IMR-90 (cell line): Measurements from ENCODE around the gene MGME1. TPM values are rescaled to one million over a fixed set of nuclear protein-coding genes. Genes with fewer than 3 reads are reported as not detected.
A peak's percentile ranks its signal among the peaks of the same experiment; 100 is the strongest.

Experiments
- ATAC-seq: fragments of 200-7000 bp; cut with Tn5 transposase; 2 replicates; pipeline ENCODE4 v1.9.1; 2020; ENCODE audit warnings: low read depth, mild to moderate bottlenecking, moderate library complexity
- BruUV-seq: library from RNA; stranded (reverse); fragments of 400-500 nt; replicated peaks from 2 replicates; lab custom pipeline; 2021; lab: Mats Ljungman, UMichigan
- CTCF ChIA-PET: fragments of 300-600 bp; formaldehyde crosslinking; extraction: SDS; loops from one replicate; lab custom pipeline; 2021; ENCODE audit warnings: antibody characterized with exemption; lab: Yijun Ruan, JAX
- POLR2A ChIA-PET: fragments of 300-600 bp; sonication (Branson Sonifier 250); formaldehyde crosslinking; loops from one replicate; lab custom pipeline; 2022; ENCODE audit warnings: antibody characterized with exemption; ENCODE audit not compliant: unreplicated experiment; lab: Charles Lee
- DNase-seq: peaks from one replicate; pipeline ENCODE4 v3.0.0; 2013
- H2AFZ ChIP-seq: replicated peaks from 2 replicates; pipeline ENCODE3; 2013; ENCODE audit warnings: low read length, mild to moderate bottlenecking; ENCODE audit not compliant: poor library complexity
- H2AK5ac ChIP-seq: 2 replicates; pipeline ENCODE4 v1.6.1; 2013; ENCODE audit warnings: low read depth, low read length, inconsistent platforms
- H2AK9ac ChIP-seq: replicated peaks from 2 replicates; pipeline ENCODE3; 2013; ENCODE audit warnings: mild to moderate bottlenecking, low read depth, low read length, moderate library complexity; ENCODE audit not compliant: poor library complexity
- H2BK120ac ChIP-seq: 2 replicates; pipeline ENCODE4 v1.6.1; 2013; ENCODE audit warnings: low read depth, low read length, inconsistent platforms
- H2BK15ac ChIP-seq: 3 replicates; pipeline ENCODE4 v1.6.1; 2013; ENCODE audit warnings: low read depth, low read length, inconsistent platforms
- H2BK20ac ChIP-seq: 2 replicates; pipeline ENCODE4 v1.6.1; 2013; ENCODE audit warnings: low read depth, mild to moderate bottlenecking, inconsistent platforms, low read length, moderate library complexity
- H2BK5ac ChIP-seq: 2 replicates; pipeline ENCODE4 v1.6.1; 2013; ENCODE audit warnings: mild to moderate bottlenecking, low read depth, low read length, inconsistent platforms; ENCODE audit not compliant: poor library complexity, severe bottlenecking
- H3K14ac ChIP-seq: replicated peaks from 2 replicates; pipeline ENCODE4 v1.6.1; 2013; ENCODE audit warnings: low read depth, low read length, inconsistent platforms
- H3K18ac ChIP-seq: 2 replicates; pipeline ENCODE4 v1.6.1; 2013; ENCODE audit warnings: low read depth, low read length, control low read depth
- H3K23ac ChIP-seq: 2 replicates; pipeline ENCODE4 v1.6.1; 2013; ENCODE audit warnings: low read depth, low read length, inconsistent platforms
- H3K27ac ChIP-seq: 2 replicates; pipeline ENCODE4 v1.5.1; 2013; ENCODE audit warnings: mild to moderate bottlenecking, control low read depth, low read length; ENCODE audit not compliant: insufficient read depth
- H3K27me3 ChIP-seq: 2 replicates; pipeline ENCODE4 v1.6.1; 2013; ENCODE audit warnings: low read length; ENCODE audit not compliant: control insufficient read depth, insufficient read depth
- H3K36me3 ChIP-seq: 2 replicates; pipeline ENCODE4 v1.6.1; 2013; ENCODE audit warnings: low read length, mixed read lengths; ENCODE audit not compliant: control insufficient read depth, insufficient read depth
- H3K4ac ChIP-seq: 2 replicates; pipeline ENCODE4 v1.6.1; 2013; ENCODE audit warnings: low read depth, low read length, inconsistent platforms
- H3K4me1 ChIP-seq: 2 replicates; pipeline ENCODE4 v1.6.1; 2013; ENCODE audit warnings: low read length, mixed read lengths; ENCODE audit not compliant: control insufficient read depth, insufficient read depth
- H3K4me2 ChIP-seq: 2 replicates; pipeline ENCODE4 v1.6.1; 2013; ENCODE audit warnings: low read depth, mild to moderate bottlenecking, control low read depth, low read length, moderate library complexity
- H3K4me3 ChIP-seq: 2 replicates; pipeline ENCODE4 v1.5.1; 2013; ENCODE audit warnings: low read depth, mild to moderate bottlenecking, control low read depth, low read length, moderate library complexity; ENCODE audit not compliant: insufficient read depth
- H3K56ac ChIP-seq: 2 replicates; pipeline ENCODE4 v1.6.1; 2013; ENCODE audit warnings: low read length, inconsistent platforms; ENCODE audit not compliant: insufficient read depth; ENCODE audit errors: extremely low read depth
- H3K79me1 ChIP-seq, 2 experiments: 2 replicates each; pipeline ENCODE4 v1.6.1; 2013; ENCODE audit warnings: low read length in 2 of 2, inconsistent platforms in 1 of 2, low read depth in 1 of 2
- H3K9ac ChIP-seq: 2 replicates; pipeline ENCODE4 v1.6.1; 2013; ENCODE audit warnings: low read depth, low read length, control low read depth
- H3K9me1 ChIP-seq: 2 replicates; pipeline ENCODE4 v1.6.1; 2013; ENCODE audit warnings: low read length, inconsistent platforms; ENCODE audit not compliant: insufficient read depth
- H3K9me3 ChIP-seq: 2 replicates; pipeline ENCODE4 v1.6.1; 2013; ENCODE audit warnings: low read length; ENCODE audit not compliant: control insufficient read depth, insufficient read depth
- H4K20me1 ChIP-seq: 2 replicates; pipeline ENCODE4 v1.6.1; 2013; ENCODE audit warnings: low read length, inconsistent platforms; ENCODE audit not compliant: insufficient read depth
- H4K5ac ChIP-seq: 2 replicates; pipeline ENCODE4 v1.6.1; 2013; ENCODE audit warnings: mild to moderate bottlenecking, low read depth, low read length, control low read depth
- H4K8ac ChIP-seq, 2 experiments: 2 replicates each; pipeline ENCODE4 v1.6.1; 2013; ENCODE audit warnings: low read depth in 2 of 2, low read length in 2 of 2, control low read depth in 1 of 2, inconsistent platforms in 1 of 2
- H4K91ac ChIP-seq: 2 replicates; pipeline ENCODE4 v1.6.1; 2013; ENCODE audit warnings: low read depth, low read length, inconsistent platforms; ENCODE audit not compliant: insufficient read depth
- BHLHE40 ChIP-seq: fragments of 150-350 bp; IDR thresholded peaks from 2 replicates; pipeline ENCODE4 v1.6.1; 2016; ENCODE audit warnings: mild to moderate bottlenecking, low read depth, low read length
- CHD1 ChIP-seq: IDR thresholded peaks from 2 replicates; pipeline ENCODE4 v1.6.1; 2012; ENCODE audit warnings: low read depth, low read length, improper control_type of control experiment
- FOS ChIP-seq: fragments of 150-350 bp; IDR thresholded peaks from 2 replicates; pipeline ENCODE4 v1.6.1; 2016; ENCODE audit warnings: low read depth, low read length
- MAFK ChIP-seq: IDR thresholded peaks from 2 replicates; pipeline ENCODE4 v1.6.1; 2012; ENCODE audit warnings: low read depth, low read length, improper control_type of control experiment
- MAZ ChIP-seq: IDR thresholded peaks from 2 replicates; pipeline ENCODE4 v1.6.1; 2012; ENCODE audit warnings: low read depth, mild to moderate bottlenecking, low read length, improper control_type of control experiment, moderate library complexity, borderline replicate concordance
- MXI1 ChIP-seq: IDR thresholded peaks from 2 replicates; pipeline ENCODE4 v1.6.1; 2012; ENCODE audit warnings: low read depth, mild to moderate bottlenecking, low read length, moderate library complexity, borderline replicate concordance
- NFE2L2 ChIP-seq: fragments of 150-350 bp; IDR thresholded peaks from 2 replicates; pipeline ENCODE4 v1.6.1; 2016; ENCODE audit warnings: low read depth, mild to moderate bottlenecking, low read length
- POLR2A ChIP-seq: IDR thresholded peaks from 2 replicates; pipeline ENCODE4 v1.6.1; 2012; ENCODE audit warnings: mild to moderate bottlenecking, low read depth, low read length
- RCOR1 ChIP-seq: IDR thresholded peaks from 2 replicates; pipeline ENCODE4 v1.6.1; 2012; ENCODE audit warnings: mild to moderate bottlenecking, low read length, improper control_type of control experiment; ENCODE audit not compliant: insufficient replicate concordance
- RFX5 ChIP-seq: IDR thresholded peaks from 2 replicates; pipeline ENCODE4 v1.8.0; 2012; ENCODE audit warnings: low read depth, mild to moderate bottlenecking, low read length, moderate library complexity
- SMC3 ChIP-seq: fragments of 150-350 bp; IDR thresholded peaks from 2 replicates; pipeline ENCODE4 v1.6.1; 2016; ENCODE audit warnings: low read depth, mild to moderate bottlenecking, antibody characterized with exemption, low read length, moderate library complexity
- WGBS, 2 experiments: methylation state at CpG; one replicate each; pipeline versions ENCODE4 v1.1.5 to v1.1.7; 2013; ENCODE audit warnings: missing lambda C conversion rate in 2 of 2; ENCODE audit not compliant: insufficient read length in 1 of 2; ENCODE audit errors: extremely low coverage in 2 of 2; 5-methylcytosine and 5-hydroxymethylcytosine counted together
- dilution Hi-C: fragments of 300-500 bp; cut with HindIII; formaldehyde crosslinking; loops from one replicate; pipeline ENCODE4 v1.14.3; 2018; ENCODE audit warnings: low sequenced_read_pairs; ENCODE audit not compliant: unreplicated experiment
- in situ Hi-C: fragments of 300-500 bp; cut with MboI; formaldehyde crosslinking; loops from 3 replicates; pipeline ENCODE4 v1.14.3; 2019; ENCODE audit warnings: low sequenced_read_pairs, inconsistent platforms, mixed read lengths
- intact Hi-C: fragments of 100-400 bp; cut with micrococcal nuclease; formaldehyde crosslinking; loops from 2 replicates; pipeline ENCODE4 v1.10.0; 2022
- polyA plus RNA-seq, 3 experiments: library from polyadenylated mRNA; depleted of rRNA; stranded (reverse); fragments of >200 nt; gene quantifications; 2 replicates each; pipeline ENCODE4 v1.2.3, GENCODE V29; 2012; ENCODE audit warnings: low replicate concordance in 1 of 3
- total RNA-seq: library from RNA; depleted of rRNA; stranded (reverse); fragments of >200 nt; gene quantifications from 2 replicates; pipeline ENCODE4 v1.2.3, GENCODE V29; 2012
- TF ChIP-seq, protein P1 (sequence below): fragments of 150-350 bp; IDR thresholded peaks from 2 replicates; pipeline ENCODE4 v1.6.1; 2017; ENCODE audit warnings: mild to moderate bottlenecking, antibody characterized with exemption, low read length, low read depth
- TF ChIP-seq, protein P2 (sequence below): fragments of 150-350 bp; IDR thresholded peaks from 2 replicates; pipeline ENCODE4 v1.6.1; 2016; ENCODE audit warnings: low read depth, mild to moderate bottlenecking, low read length, moderate library complexity, borderline replicate concordance

The MGME1 gene
- total and polyA plus RNA-seq, 2 of the 4 experiments (the other 2 are of a cell fraction): 7.2 to 9.3 TPM

DNA sequence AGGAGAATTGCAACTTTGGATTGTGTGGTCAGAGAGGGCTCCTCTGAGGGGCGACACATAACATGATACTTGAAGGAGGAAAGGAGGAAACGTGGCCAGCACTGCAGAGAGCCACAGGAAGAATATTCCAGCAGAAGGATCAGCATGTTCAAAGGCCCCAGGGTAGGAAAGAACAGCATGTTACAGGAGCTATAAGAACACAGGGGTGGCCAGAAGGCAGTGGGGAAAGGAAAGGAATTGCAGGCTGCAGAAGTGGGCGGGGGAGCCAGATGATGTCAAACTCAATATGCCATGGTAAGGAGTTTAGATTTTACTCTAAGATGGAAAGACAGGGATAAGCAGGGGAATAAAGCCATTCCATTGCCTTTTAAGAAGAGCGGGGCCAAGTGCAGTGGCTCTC is 30.7 kb downstream of the MGME1 start:
- WGBS, 2 experiments: 84% methylated on average over 3 of the region's 4 CpGs; no CpG with 5 or more reads in 1 of the 2 experiments
- no peak overlapping the region for H3K23ac ChIP-seq
- H3K9me1 ChIP-seq: peaks cover 6% of the 10 kb centered on the region; the same call in 1 of the 2 replicates
- CTCF ChIA-PET: interaction anchor here (0.8 kb wide), 1 partner anchor 41 kb away, joined by 3 read pairs; no protein-coding TSS in a partner anchor
- H2AK5ac ChIP-seq: no peak overlapping the region
- H3K4me1 ChIP-seq: peaks cover 4% of the 10 kb centered on the region; the same call in 1 of the 2 replicates
- H3K9ac ChIP-seq: no peak overlapping the region
- no peak overlapping the region for H4K5ac ChIP-seq
- H2BK15ac ChIP-seq: no peak overlapping the region
- no peak overlapping the region for H3K4me3 ChIP-seq
- in situ Hi-C loops (loop anchor here (10.0 kb wide), 1 partner anchor 485 kb away; no protein-coding TSS in a partner anchor), intact Hi-C loops (loop anchor here (5.0 kb wide), 2 partner anchors 462 to 567 kb away; no protein-coding TSS in a partner anchor), dilution Hi-C loops (no loop called here)
- H3K18ac ChIP-seq: no peak overlapping the region
- ATAC-seq (no peak), DNase-seq (no peak)
- H2BK5ac ChIP-seq: no peak overlapping the region
- H3K14ac ChIP-seq: no peak overlapping the region
- POLR2A ChIA-PET: no interaction called here
- no peak overlapping the region for H3K56ac ChIP-seq
- H3K9me3 ChIP-seq: no peaks in the 10 kb centered on the region
- H2BK20ac ChIP-seq: no peak overlapping the region
- H2AK9ac ChIP-seq: peak overlapping the region; percentile 56
- no peaks in the 10 kb centered on the region for H3K36me3 ChIP-seq
- no peak overlapping the region for H2BK120ac ChIP-seq
- H4K8ac ChIP-seq: no peak overlapping the region
- no peaks in the 10 kb centered on the region for H3K79me1 ChIP-seq
- H2AFZ ChIP-seq: no peak overlapping the region
- TF ChIP-seq RCOR1: no peak
- no peak for TF ChIP-seq MXI1
- TF ChIP-seq POLR2A: no peak
- no peak for TF ChIP-seq RFX5
- no peak for TF ChIP-seq FOS
- TF ChIP-seq SMC3: no peak
- TF ChIP-seq MAZ: no peak
- no peak for TF ChIP-seq NFE2L2
- TF ChIP-seq, protein P1, sequence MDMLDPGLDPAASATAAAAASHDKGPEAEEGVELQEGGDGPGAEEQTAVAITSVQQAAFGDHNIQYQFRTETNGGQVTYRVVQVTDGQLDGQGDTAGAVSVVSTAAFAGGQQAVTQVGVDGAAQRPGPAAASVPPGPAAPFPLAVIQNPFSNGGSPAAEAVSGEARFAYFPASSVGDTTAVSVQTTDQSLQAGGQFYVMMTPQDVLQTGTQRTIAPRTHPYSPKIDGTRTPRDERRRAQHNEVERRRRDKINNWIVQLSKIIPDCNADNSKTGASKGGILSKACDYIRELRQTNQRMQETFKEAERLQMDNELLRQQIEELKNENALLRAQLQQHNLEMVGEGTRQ: no peak
- TF ChIP-seq CHD1: no peak
- no peak for TF ChIP-seq BHLHE40
- TF ChIP-seq, protein P2, sequence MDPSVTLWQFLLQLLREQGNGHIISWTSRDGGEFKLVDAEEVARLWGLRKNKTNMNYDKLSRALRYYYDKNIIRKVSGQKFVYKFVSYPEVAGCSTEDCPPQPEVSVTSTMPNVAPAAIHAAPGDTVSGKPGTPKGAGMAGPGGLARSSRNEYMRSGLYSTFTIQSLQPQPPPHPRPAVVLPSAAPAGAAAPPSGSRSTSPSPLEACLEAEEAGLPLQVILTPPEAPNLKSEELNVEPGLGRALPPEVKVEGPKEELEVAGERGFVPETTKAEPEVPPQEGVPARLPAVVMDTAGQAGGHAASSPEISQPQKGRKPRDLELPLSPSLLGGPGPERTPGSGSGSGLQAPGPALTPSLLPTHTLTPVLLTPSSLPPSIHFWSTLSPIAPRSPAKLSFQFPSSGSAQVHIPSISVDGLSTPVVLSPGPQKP: no peak
- TF ChIP-seq MAFK: no peak
- no TSS peak for BruUV-seq
- no peak overlapping the region for H4K91ac ChIP-seq
- H4K20me1 ChIP-seq: no peaks in the 10 kb centered on the region
- H3K27me3 ChIP-seq: peaks cover 4% of the 10 kb centered on the region; the same call in 1 of the 2 replicates
- H3K27ac ChIP-seq: no peak overlapping the region
- no peak overlapping the region for H3K4me2 ChIP-seq
- no peak overlapping the region for H3K4ac ChIP-seq
